HEK293T (cell line): ENCODE data around the gene KIAA1328.

Experiments
- ARNT ChIP-seq: fragments of 450-650 bp; IDR thresholded peaks from 2 replicates; pipeline ENCODE4 v1.6.1; 2017; ENCODE audit warnings: mild to moderate bottlenecking
- CTBP1 ChIP-seq: fragments of 450-650 bp; IDR thresholded peaks from 2 replicates; pipeline ENCODE4 v1.6.1; 2016; ENCODE audit warnings: borderline replicate concordance
- FOXA1 ChIP-seq: fragments of 450-650 bp; IDR thresholded peaks from 2 replicates; pipeline ENCODE4 v1.6.1; 2016; ENCODE audit warnings: mild to moderate bottlenecking
- FOXK2 ChIP-seq: fragments of 450-650 bp; IDR thresholded peaks from 2 replicates; pipeline ENCODE4 v1.6.1; 2016; ENCODE audit warnings: mild to moderate bottlenecking
- FOXM1 ChIP-seq: fragments of 450-650 bp; IDR thresholded peaks from 2 replicates; pipeline ENCODE4 v1.6.1; 2017; ENCODE audit warnings: mild to moderate bottlenecking, borderline replicate concordance
- PKNOX1 ChIP-seq: fragments of 450-650 bp; IDR thresholded peaks from 2 replicates; pipeline ENCODE4 v1.6.1; 2016
- SP1 ChIP-seq: fragments of 450-650 bp; IDR thresholded peaks from 2 replicates; pipeline ENCODE4 v1.6.1; 2017
- TARDBP ChIP-seq: fragments of 450-650 bp; IDR thresholded peaks from 2 replicates; pipeline ENCODE4 v1.6.1; 2016

GRCh38 chr18:36818652-36819051 lies 10.3 kb upstream of the KIAA1328 start:
- TF ChIP-seq FOXK2 (no peak), FOXA1 (no peak), FOXM1 (no peak), ARNT (no peak), CTBP1 (no peak), TARDBP (no peak), PKNOX1 (no peak), SP1 (no peak)
